Jurkat, Clone E6-1 (cell line): Measurements from ENCODE around the gene SLC66A1. TPM values are rescaled to one million over a fixed set of nuclear protein-coding genes. Genes with fewer than 3 reads are reported as not detected.
"Not testable (repeated sequence)": the region's sequence is repeated elsewhere in the genome, so short reads cannot be mapped to it uniquely, and the experiment has no call there.

Experiments used
- DNase-seq: peaks from one replicate; pipeline ENCODE4 v3.0.0-alpha.2; 2011; ENCODE audit warnings: low read depth, low spot score
- H3K4me3 ChIP-seq: 2 replicates; pipeline ENCODE4 v1.5.1; 2011; ENCODE audit warnings: mild to moderate bottlenecking, low read length, control low read depth, moderate library complexity
- polyA plus RNA-seq: library from polyadenylated mRNA; unstranded; fragments of >200 nt; gene quantifications from one replicate; pipeline ENCODE4 v1.2.1, GENCODE V29; 2012; ENCODE audit warnings: missing spikeins; ENCODE audit not compliant: insufficient read length, insufficient read depth

SLC66A1 gene
- polyA plus RNA-seq = 7.8 TPM

- peak within 1 kb of the TSS; percentile 85 for H3K4me3 ChIP-seq
- peak; percentile 68 for DNase-seq
Observed at GRCh38 chr1:19311931-19312781, at the start of gene SLC66A1, which contains the start of gene AKR7A2. SLC66A1 (plus strand) TSS chr1:19312326; CDS start chr1:19317678, 5,352 bp downstream. AKR7A2 (minus strand) TSS chr1:19312144; CDS start chr1:19312124, 20 bp downstream.

- DNase-seq = no peak
- no peak overlapping the region for H3K4me3 ChIP-seq
Observed at GRCh38 chr1:19262744-19263143, 49.4 kb upstream of the SLC66A1 start.

- no peak overlapping the region for H3K4me3 ChIP-seq
- no peak for DNase-seq
Observed at GRCh38 chr1:19268445-19268844, 43.7 kb upstream of the SLC66A1 start.

- DNase-seq, H3K4me3 ChIP-seq: not testable (repeated sequence)
Observed at GRCh38 chr1:19269427-19270342, 42.4 kb upstream of the SLC66A1 start.

- H3K4me3 ChIP-seq, DNase-seq: not testable (repeated sequence)
Observed at GRCh38 chr1:19270343-19270730, 41.8 kb upstream of the SLC66A1 start.

- no peak for DNase-seq
- H3K4me3 ChIP-seq = no peak overlapping the region
Observed at GRCh38 chr1:19272064-19272463, 40.1 kb upstream of the SLC66A1 start.

GRCh38 chr1:19273106-19273843 is 38.9 kb upstream of the SLC66A1 start:
- no peak for DNase-seq
- H3K4me3 ChIP-seq = no peak overlapping the region

- not testable (repeated sequence) for DNase-seq, H3K4me3 ChIP-seq
Observed at GRCh38 chr1:19273844-19274531, 38.1 kb upstream of the SLC66A1 start.

- no peak for DNase-seq
- no peak overlapping the region for H3K4me3 ChIP-seq
Observed at GRCh38 chr1:19274636-19275035, 37.5 kb upstream of the SLC66A1 start.

- H3K4me3 ChIP-seq = no peak overlapping the region
- DNase-seq = no peak
Observed at GRCh38 chr1:19283891-19284290, 28.2 kb upstream of the SLC66A1 start.

- DNase-seq = no peak
- H3K4me3 ChIP-seq = no peak overlapping the region
Observed at GRCh38 chr1:19284881-19285280, 27.2 kb upstream of the SLC66A1 start.

GRCh38 chr1:19285366-19285765 is 26.8 kb upstream of the SLC66A1 start:
- DNase-seq, H3K4me3 ChIP-seq: not testable (repeated sequence)

GRCh38 chr1:19285807-19286206 is 26.3 kb upstream of the SLC66A1 start:
- not testable (repeated sequence) for DNase-seq, H3K4me3 ChIP-seq

GRCh38 chr1:19287436-19288185 is 24.5 kb upstream of the SLC66A1 start:
- H3K4me3 ChIP-seq = no peak overlapping the region
- no peak for DNase-seq

GRCh38 chr1:19288324-19289241 is 23.5 kb upstream of the SLC66A1 start, which contains the start of gene AKR7A3:
AKR7A3 (minus strand) TSS chr1:19288770; CDS start chr1:19288709, 61 bp downstream.
- DNase-seq, H3K4me3 ChIP-seq: not testable (repeated sequence)

- no peak overlapping the region for H3K4me3 ChIP-seq
- no peak for DNase-seq
Observed at GRCh38 chr1:19289244-19289643, 22.9 kb upstream of the SLC66A1 start.

GRCh38 chr1:19294638-19295037 is 17.5 kb upstream of the SLC66A1 start:
- H3K4me3 ChIP-seq = no peak overlapping the region
- no peak for DNase-seq
